ENCODE measurements around the gene CEMIP. TPM values are rescaled to one million over a fixed set of nuclear protein-coding genes. Genes with fewer than 3 reads are reported as not detected.
"Not testable (repeated sequence)": the region's sequence is repeated elsewhere in the genome, so short reads cannot be mapped to it uniquely, and the experiment has no call there.

CEMIP gene
- total RNA-seq, 1 donor from 2014 or later, result 0.13 TPM

DNA sequence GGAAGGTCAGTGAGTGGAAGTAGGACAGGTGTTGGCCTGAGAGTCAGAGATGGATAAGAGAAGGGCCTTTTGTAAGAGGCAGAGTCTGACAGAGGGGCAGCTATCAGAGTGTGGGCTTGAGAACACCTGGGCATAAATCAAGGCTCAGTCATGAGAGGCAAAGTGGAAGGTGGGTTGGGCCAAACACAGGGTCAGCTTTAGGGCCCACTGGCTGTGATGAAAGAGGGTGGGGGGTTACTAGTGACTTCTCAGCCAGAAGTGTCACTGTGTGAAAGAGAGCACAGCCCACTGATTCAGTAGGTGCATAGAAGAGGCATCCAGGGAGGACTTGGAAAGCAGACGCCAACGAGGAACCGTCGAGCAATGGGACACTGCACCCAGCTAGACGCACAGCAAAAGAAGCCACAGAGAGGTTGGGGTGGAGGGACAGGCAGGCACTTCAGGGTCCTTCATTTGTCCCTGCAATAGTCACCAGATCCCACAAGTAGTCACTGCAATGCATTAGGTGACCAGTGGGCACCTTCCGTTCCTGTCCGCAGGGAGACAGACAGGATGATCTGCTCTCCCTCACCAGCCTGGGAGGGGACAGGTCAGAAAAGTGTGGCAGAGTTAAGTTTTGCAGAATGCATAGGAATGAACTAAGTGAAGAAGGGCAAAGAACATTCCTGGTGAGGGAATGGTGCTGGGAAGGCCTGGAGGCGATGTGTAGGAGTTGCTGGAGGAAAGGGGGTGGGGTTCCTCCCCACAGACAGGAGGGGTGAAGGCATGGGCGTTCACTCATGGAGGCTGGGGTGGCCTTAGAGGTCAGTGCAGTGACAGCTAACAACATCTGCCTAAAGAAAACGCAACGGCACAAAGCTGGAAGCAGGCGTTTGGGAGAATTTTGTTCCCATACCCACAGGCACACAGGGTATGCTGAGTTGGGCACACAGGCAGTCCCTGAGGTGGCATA, 174.1 kb downstream of the CEMIP start:
- no peak for DNase-seq (ENCODE audit: low read depth, low spot score)

DNA sequence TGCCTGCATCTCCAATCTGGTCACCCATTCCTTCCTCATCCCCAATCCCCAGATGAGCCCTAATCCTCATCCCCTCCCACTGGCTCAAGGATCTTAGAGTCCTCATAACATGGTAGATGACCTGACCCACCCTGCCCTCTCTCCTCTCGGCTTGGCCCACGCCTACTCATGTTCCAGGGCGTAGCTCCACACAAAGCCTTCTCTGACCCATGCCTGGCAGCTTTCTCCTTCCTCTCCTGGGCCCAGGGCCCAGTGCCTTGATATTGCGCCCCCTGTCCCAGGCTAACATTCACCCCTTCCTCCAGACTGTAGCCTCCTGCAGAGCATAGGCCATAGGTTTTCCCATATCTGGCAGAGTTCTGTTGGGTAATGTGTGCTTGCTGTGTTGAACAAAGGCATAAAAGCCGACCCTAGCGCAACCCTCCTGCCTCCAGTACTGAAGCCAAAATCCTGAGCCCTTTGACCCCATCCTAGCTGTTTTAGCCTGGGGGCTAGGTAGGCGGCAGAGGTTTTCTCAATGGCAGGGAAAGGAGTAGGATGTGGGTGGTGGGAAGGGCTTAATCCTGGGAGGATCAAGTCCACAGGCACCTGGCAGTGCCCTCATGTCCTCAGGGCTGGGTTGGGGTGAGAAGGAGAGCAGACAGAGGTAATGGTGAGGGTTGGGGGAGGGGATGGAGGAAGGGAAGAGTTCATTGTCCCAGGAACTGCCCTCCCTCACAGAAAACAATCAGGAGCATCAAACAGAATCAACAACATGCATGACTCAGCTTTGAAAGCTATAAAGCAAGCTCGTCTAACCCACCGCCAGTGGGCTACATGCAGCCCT, 175.0 kb downstream of the CEMIP start:
- no peak for DNase-seq (ENCODE audit: low read depth, low spot score)

- DNase-seq (ENCODE audit: low read depth, low spot score), result not testable (repeated sequence)
Observed at GRCh38 chr15:80955571-80956452, 176.6 kb downstream of the CEMIP start.

GRCh38 chr15:80957556-80957955, 178.4 kb downstream of the CEMIP start:
- no peak for DNase-seq (ENCODE audit: low read depth, low spot score)

- DNase-seq (ENCODE audit: low read depth, low spot score), result no peak
Observed at GRCh38 chr15:80957976-80958375, 178.8 kb downstream of the CEMIP start.

DNA sequence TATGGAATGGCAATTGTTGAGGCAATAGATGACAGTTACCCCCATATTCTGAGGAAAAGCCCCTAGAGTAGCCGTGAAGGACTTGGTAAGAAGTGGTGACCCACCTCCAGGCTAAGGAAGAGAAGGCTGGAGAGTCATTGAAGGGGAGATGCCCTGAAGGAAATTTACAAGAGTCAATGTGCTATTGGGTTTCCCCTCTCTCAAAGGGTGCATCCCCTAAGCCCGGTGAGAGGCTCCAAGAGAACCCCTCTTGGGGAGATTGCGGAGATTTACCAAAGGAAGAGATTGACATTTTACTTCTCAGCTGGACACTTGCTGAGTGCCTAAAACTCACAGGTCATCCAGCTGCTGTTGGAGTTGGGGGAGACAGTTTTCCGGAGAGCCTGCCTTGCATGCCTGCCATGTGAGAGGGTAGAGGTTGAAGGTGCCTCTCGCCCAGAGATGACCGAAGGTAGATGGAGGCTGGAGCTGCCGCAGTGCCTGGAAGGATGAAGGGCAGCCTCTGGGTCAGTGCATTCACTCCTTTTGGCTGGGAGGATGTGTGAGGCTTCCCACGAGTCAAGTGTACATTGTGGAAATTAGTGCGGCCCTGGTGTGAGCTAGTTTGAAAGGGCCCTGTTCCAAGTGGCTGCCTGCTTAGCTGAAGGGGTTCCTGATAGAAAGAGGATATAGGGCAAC, 179.8 kb downstream of the CEMIP start:
- DNase-seq (ENCODE audit: low read depth, low spot score), result no peak

- not testable (repeated sequence) for DNase-seq (ENCODE audit: low read depth, low spot score)
Observed at GRCh38 chr15:80965454-80965853, 186.3 kb downstream of the CEMIP start.

DNA sequence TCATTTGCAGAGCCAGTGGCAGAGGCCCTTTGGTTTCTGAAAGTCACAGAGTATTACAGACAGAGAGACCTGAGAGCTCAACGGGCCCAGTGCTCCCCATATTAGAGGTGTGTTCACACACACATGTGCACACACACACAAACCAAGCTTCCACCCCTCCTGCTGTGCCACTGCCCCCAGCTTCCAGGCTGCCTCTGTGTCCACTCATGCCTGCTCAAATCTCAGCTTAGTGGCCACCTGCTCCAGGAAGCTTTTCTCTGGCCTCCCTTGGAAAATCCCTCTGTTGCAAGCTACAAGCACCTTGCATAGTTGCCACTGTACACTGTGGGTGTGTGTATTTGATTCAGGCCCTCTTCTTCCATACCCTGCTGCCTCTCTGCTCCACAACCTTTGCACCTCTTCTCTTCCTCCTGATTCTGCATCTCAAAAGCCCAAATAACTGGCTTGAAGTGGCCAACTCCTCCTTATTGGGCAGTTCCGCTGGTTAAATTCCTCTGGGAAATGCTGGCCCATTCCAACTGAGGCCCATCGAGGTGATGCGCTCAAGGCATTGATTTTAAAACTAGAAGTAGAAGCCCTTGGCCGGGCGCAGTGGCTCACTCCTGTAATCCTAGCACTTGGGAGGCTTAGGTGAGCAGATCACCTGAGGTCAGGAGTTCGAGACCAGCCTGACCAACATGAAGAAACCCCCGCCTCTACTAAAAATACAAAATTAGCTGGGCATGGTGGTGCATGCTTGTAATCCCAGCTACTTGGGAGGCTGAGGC, 187.4 kb downstream of the CEMIP start:
- DNase-seq (ENCODE audit: low read depth, low spot score), result no peak

DNA sequence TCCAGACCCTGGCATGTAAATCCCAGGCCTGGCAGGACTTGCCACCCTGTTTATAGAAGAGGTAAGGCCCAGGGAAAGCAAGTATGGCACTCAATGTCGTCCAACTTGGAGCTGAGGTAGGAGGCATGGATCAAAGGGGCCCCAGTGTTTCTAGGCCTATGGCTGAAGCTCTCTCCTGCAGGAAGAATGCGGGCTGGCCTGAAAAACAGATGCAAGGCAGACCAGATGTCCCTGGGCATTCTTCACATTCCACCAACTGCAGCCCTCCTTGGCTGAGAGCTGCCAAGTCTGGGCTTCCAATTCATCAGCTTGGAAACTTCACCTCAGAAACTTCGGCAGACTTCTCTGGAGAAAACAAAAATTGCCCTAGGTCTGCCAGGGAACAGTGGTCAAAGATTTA, 188.3 kb downstream of the CEMIP start:
- no peak for DNase-seq (ENCODE audit: low read depth, low spot score)

DNA sequence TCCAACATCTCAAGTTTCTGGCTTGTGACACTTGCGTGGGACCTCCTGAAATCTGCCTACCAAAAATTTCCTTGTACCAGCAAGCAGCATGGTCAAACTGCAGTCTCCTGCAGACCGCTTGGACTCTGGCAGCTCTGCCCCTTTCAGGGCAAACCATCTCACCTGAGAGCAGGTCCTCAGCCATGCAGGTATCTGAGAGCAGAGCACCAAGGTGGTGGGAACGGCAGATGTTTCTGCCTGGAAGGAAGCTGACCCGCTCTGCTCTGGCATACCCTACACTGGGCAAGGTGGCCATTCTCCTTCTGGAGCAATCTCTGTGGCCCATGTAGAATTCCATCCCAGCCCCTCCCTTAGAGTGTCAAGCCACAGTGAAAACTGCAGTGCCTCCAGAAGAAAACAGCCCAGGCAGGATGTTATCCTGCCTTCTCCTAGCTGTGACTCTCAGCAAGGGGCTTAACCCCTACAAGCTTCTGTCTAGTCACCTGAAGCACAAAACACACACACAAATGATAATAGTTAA, 188.9 kb downstream of the CEMIP start:
- DNase-seq (ENCODE audit: low read depth, low spot score), result no peak

- DNase-seq (ENCODE audit: low read depth, low spot score), result no peak
Observed at GRCh38 chr15:80969316-80969715, 190.1 kb downstream of the CEMIP start.

DNA sequence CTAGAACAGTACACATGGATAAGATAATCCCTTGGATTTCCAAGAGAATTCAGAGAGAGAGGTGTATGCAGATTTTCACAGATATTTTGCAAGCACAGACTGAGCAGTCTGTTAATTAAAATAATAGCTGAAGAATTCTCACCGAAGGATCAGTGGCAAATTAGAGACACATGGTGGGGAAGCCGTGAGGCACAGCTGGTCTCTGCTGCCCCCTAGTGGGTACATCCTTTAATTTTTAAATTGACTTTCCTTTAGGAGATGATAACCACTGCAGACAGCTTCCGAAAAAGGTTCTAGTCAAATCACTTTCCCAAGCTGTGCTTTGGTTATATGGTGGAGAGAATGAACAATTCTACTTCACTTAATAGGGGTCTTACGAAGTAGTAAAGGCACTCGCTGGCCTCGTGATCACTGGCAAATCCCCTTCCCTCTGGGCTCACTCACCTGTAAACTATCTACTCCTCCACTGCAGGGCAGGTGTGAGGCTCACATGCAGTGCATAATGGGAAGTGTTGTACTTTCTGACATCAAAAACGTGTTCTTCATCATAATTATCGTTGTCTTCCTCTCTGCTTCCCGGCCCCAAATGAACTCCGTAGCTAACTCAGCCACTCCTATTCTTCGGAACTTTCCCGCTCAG, 191.0 kb downstream of the CEMIP start:
- DNase-seq (ENCODE audit: low read depth, low spot score), result no peak

DNA sequence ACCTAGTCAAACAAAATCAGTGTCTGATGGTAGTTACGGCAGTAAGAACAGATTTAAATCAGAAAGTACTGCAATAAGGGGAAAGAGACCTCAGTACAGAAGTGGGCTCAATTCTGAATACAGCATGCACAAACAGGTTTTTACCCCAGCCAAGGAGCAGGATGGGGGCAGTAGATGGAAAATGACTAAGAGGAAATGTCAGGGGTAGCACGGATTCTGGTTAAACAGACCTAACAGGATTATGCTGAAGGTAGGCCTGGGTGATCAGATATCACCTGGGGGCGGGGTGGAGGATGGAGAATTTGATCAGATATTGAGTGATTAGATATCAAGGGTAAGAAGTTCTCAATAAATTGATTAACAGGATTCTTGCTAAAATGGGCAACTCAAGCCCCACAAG, 191.5 kb downstream of the CEMIP start:
- DNase-seq (ENCODE audit: low read depth, low spot score), result no peak

DNA sequence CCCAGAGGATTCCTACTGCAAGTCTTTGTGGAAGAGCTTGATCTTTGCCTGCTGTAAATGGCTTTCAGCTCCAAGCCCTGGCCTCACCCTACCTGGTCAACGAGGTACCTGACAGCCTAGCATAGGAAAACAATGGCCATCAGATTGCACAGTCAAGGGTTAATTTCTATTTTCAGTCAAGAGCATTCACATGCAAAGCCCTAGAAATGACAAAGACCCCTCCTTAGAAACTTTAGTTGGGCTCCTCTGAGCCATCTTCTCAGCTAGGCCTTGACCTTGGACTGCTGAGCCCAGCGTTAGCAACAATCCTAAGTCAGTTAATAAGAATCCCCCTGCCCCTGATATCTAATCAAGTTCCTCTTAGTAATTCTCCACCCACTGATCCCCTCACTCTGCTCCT, 192.0 kb downstream of the CEMIP start:
- no peak for DNase-seq (ENCODE audit: low read depth, low spot score)

- DNase-seq (ENCODE audit: low read depth, low spot score), result no peak
Observed at GRCh38 chr15:80972276-80972675, 193.1 kb downstream of the CEMIP start.

- DNase-seq (ENCODE audit: low read depth, low spot score), result no peak
Observed at GRCh38 chr15:80974914-80975313, 195.7 kb downstream of the CEMIP start.

- no peak for DNase-seq (ENCODE audit: low read depth, low spot score)
Observed at GRCh38 chr15:80976851-80977250, 197.7 kb downstream of the CEMIP start.

DNA sequence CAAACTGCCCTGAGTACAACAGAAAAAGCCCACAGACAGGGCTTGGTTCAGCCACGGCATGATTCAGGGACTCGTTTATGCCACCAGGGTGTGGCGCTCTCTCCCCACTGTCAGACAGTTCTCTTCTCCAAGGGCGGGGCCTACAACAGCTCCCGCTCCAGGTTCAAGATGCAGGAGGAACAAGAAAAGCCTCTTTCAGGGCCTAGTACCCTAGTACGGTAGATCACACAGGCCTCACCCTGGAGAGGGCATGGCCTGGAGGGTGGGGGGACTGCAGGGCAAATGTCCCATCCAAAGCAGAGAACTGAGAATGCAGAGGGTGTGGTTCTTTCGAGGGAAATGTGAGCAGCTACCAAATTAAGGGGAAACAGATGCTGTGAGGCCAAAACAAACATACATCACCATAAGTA, 198.5 kb downstream of the CEMIP start:
- DNase-seq (ENCODE audit: low read depth, low spot score), result no peak

- DNase-seq (ENCODE audit: low read depth, low spot score), result no peak
Observed at GRCh38 chr15:80978685-80979329, 199.6 kb downstream of the CEMIP start.
